Measurements from ENCODE around the gene ABCA1.
"Not testable (repeated sequence)": the region's sequence is repeated elsewhere in the genome, so short reads cannot be mapped to it uniquely, and the experiment has no call there.

ABCA1 gene, protein sequence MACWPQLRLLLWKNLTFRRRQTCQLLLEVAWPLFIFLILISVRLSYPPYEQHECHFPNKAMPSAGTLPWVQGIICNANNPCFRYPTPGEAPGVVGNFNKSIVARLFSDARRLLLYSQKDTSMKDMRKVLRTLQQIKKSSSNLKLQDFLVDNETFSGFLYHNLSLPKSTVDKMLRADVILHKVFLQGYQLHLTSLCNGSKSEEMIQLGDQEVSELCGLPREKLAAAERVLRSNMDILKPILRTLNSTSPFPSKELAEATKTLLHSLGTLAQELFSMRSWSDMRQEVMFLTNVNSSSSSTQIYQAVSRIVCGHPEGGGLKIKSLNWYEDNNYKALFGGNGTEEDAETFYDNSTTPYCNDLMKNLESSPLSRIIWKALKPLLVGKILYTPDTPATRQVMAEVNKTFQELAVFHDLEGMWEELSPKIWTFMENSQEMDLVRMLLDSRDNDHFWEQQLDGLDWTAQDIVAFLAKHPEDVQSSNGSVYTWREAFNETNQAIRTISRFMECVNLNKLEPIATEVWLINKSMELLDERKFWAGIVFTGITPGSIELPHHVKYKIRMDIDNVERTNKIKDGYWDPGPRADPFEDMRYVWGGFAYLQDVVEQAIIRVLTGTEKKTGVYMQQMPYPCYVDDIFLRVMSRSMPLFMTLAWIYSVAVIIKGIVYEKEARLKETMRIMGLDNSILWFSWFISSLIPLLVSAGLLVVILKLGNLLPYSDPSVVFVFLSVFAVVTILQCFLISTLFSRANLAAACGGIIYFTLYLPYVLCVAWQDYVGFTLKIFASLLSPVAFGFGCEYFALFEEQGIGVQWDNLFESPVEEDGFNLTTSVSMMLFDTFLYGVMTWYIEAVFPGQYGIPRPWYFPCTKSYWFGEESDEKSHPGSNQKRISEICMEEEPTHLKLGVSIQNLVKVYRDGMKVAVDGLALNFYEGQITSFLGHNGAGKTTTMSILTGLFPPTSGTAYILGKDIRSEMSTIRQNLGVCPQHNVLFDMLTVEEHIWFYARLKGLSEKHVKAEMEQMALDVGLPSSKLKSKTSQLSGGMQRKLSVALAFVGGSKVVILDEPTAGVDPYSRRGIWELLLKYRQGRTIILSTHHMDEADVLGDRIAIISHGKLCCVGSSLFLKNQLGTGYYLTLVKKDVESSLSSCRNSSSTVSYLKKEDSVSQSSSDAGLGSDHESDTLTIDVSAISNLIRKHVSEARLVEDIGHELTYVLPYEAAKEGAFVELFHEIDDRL (N-terminal part only)

DNA sequence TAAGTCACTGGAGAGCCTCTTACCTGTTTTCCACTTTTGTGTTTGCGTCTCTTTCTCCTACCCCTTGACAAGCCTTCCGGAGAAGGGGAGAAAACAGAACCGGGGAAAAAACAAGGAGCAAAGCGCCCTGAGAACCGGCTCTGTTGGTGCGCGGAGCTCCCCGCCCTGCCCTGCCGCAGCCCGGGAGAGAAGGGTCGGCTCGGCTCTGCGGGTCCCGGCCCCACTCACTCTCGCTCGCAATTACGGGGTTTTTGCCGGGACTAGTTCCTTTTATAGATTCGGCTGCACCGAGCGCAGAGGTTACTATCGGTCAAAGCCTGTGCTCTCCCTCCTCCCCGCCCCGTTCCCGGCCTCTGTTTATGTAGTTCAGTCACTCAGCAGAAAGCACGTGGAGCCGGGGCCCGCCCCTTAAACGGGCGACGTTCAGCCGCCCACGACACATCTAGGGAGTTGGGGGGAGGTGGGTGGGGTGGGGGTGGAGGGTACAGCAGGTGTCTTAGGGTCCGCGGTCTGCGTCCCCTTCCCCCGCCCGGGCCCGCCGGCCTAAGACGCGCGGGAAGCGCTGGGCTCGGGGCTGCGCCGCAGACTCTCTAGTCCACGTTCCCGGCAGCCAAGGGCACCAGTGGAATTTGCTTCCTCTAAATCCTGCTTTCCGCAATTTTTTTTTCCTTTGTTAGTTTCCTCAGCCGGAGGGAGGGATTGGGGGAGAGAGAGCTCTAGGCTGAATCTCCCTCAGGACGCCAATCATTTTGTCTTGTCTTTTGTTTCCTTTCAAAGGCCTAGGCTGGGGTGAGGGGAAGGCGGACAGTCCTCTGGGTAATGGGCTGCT is at the start of gene ABCA1:
ABCA1 (minus strand) TSS at position 244 of the 829 bp plus-strand sequence. CDS start 24,476 bp downstream, outside the sequence.
- DNase-seq (ENCODE audit: extremely low spot score): peak; percentile 56
- TF ChIP-seq, protein P1, sequence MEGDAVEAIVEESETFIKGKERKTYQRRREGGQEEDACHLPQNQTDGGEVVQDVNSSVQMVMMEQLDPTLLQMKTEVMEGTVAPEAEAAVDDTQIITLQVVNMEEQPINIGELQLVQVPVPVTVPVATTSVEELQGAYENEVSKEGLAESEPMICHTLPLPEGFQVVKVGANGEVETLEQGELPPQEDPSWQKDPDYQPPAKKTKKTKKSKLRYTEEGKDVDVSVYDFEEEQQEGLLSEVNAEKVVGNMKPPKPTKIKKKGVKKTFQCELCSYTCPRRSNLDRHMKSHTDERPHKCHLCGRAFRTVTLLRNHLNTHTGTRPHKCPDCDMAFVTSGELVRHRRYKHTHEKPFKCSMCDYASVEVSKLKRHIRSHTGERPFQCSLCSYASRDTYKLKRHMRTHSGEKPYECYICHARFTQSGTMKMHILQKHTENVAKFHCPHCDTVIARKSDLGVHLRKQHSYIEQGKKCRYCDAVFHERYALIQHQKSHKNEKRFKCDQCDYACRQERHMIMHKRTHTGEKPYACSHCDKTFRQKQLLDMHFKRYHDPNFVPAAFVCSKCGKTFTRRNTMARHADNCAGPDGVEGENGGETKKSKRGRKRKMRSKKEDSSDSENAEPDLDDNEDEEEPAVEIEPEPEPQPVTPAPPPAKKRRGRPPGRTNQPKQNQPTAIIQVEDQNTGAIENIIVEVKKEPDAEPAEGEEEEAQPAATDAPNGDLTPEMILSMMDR (IDR thresholded peaks at IDR 0.05; ENCODE audit: control extremely low read depth, extremely low read depth, low read depth, missing control alignments): no peak
- CTCF ChIA-PET: interaction anchor here (0.8 to 1.8 kb wide), 2 partner anchors 41 to 45 kb away, joined by 3 to 5 read pairs; no protein-coding TSS in a partner anchor
- POLR2A ChIA-PET: no interaction called here

DNA sequence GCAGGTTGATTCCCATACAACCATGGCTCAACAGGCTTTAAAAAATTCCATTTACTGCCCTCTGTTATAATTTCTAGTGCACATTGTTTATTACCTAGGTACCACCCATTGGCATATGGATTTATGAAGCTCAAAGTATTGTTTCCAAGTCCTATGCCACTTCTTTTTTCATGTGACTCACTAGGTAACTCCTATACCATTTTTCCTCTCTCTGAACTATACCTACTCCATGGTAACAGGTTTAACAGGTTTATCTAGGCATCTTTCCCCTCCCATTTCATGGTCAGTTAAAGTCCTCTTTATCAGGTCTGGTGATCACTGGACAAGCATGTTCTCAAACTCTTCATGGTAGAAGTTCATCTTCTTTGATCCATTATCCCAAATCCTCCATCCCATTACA is 49.6 kb upstream of the ABCA1 start:
- POLR2A ChIA-PET: no interaction called here
- TF ChIP-seq, protein P1 (IDR thresholded peaks at IDR 0.05; ENCODE audit: control extremely low read depth, extremely low read depth, low read depth, missing control alignments): no peak
- CTCF ChIA-PET: no interaction called here
- no peak for DNase-seq (ENCODE audit: extremely low spot score)

DNA sequence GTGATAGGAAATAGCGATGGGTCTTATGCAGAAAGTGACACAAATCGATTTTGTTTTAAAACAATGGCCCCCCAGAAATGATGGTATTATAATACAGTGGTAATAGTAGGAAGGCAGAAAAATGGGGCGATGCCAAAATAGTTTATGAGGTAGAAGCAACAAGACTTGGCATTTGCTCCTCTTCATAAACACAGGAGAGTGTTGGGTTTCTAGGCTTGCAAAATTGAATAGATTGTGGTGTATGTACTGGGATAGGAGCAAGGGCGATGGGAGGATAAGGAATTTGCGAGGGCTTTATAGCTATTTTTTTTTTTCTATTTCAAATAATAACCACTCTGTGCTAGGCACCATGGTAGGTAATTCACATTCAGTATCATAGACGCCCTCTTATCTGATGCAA is 49.2 kb upstream of the ABCA1 start:
- ChIA-PET POLR2A (no interaction called here), CTCF (no interaction called here)
- TF ChIP-seq, protein P1 (IDR thresholded peaks at IDR 0.05; ENCODE audit: control extremely low read depth, extremely low read depth, low read depth, missing control alignments): no peak
- DNase-seq (ENCODE audit: extremely low spot score): no peak

DNA sequence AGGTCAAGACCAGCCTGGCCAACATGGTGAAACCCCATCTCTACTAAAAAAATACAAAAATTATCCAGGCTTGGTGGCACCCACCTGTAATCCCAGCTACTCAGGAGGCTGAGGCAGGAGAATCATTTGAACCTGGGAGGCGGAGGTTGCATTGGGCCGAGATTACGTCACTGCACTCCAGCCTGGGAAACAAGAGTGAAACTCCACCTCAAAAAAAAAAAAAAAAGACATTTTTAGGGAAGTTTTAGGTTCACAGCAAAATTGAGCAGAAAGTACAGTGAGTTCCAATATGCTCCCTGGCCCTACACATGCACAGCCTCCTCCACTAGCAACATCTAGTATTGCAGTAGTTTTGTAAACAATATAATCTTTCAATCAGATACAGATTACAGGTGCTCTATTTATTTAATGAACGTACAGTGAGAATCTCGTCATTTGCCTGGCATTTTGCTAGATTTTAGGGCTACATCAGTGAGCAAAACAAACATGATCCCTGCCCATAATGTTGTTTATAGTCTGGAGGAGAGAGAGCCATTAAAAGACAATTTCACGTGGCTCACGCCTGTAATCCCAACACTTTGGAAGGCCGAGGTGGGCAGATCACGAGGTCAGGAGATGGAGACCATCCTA is 48.1 kb upstream of the ABCA1 start:
- POLR2A ChIA-PET; DNase-seq (ENCODE audit: extremely low spot score); CTCF ChIA-PET: not testable (repeated sequence)

DNA sequence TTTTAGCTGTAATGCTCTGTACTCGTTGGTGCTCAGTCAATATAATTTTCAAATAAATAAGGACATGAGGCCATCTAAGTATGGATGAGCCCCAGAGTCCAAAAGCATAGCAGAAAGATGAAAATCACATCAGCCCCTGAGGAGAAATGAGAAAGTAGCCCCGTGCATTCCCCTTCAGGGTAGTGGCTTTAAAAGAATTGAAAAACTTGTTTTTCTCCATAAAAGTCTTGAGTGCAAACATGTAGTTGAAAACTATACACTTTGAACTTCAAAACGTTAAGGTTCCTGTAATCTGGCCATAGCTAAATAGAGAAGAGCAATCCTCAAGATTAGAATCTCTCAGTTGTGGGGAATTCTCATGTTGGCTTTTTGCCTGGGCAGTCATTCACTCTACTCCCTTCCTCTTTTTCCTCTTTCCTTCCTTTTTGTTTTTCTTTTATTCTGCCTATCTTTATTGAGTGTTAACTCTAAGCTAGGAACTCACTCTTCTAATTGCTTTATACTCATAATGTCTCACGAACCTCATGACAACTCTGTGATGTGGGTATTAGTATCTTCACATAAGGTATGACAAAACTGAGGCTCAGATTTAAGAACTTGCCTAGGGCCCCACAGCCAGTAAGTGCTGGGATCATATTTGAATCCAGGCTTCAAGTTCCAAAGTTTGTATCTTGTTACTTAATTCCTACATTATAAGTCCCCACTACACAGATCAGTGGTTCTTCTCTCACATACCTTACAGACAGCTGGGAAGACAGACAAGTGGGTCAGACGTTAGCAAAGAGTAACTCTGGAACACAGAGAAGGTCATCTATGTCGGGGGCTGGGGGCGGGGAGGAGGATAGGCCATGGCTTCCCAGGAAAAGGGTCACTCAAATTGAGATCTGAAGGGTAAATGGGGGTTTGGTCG is 46.4 kb upstream of the ABCA1 start:
- CTCF ChIA-PET: no interaction called here

More for the DNA sequence above, 46.4 kb upstream of the ABCA1 start:
- TF ChIP-seq, protein P1 (IDR thresholded peaks at IDR 0.05; ENCODE audit: control extremely low read depth, extremely low read depth, low read depth, missing control alignments): no peak
- DNase-seq (ENCODE audit: extremely low spot score): no peak
- POLR2A ChIA-PET: no interaction called here
